NCI-H82 treated with DMSO at 0.1 percent for 48 hours (cell line): ENCODE data around the gene LMTK3.

ENCODE experiments used
- DNase-seq: peaks from one replicate; lab custom pipeline; 2025; ENCODE audit not compliant: unreplicated experiment; lab: John Stamatoyannopoulos, UW

Gene LMTK3

GRCh38 chr19:48450441-48450840 is 61.2 kb downstream of the LMTK3 start:
- no peak for DNase-seq

GRCh38 chr19:48448563-48448962 is 63.1 kb downstream of the LMTK3 start:
- DNase-seq = no peak

- DNase-seq = no peak
These were observed 65.1 kb downstream of the LMTK3 start for GRCh38 chr19:48446579-48446978.

GRCh38 chr19:48445606-48446481 is 65.8 kb downstream of the LMTK3 start, which contains the start of gene GRWD1:
TSS of gene GRWD1 (plus strand) at chr19:48445983. CDS start at chr19:48446006, 23 bp downstream.
- DNase-seq = peak; percentile 91

GRCh38 chr19:48445256-48445605 is 66.4 kb downstream of the LMTK3 start:
- DNase-seq = peak; percentile 85

- DNase-seq = no peak
These were observed 66.8 kb downstream of the LMTK3 start for GRCh38 chr19:48444936-48445200.

DNA sequence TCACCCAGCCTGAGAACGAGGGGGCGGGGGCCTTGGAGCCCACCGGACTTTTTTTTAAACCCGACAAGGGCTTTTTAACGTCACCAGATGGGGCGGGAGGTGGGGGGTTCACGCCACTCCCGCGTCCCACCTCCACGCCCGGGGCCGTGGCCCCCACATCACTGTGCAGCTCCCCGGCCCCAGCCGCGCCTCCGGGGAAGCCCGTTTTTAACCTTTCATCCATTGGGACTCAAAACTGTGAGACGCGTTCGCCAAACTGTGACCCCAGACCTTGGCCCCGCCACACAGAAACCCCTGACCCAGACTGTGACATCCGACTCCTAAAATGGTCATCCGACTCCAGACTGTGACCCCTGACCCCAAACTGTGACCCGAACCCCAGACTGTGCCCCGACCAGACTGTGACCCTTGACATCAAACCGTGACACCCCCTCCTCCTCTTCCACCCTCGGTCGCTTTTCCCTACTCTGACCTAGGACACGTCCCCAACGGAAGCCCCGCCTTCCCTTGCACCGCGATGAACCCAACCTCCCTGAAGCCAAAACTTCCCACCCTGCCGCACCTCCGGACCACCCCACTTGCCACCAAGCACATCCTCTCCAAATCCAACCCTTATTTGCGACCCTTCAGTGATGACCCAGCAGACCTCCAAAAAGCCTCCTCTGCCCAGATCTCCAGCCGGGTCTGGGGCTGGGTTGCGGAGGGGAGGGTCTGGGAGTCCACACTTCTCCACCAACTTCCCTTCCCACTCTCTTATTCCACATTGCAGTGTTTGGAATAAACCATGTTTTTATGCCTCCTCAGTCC is 67.3 kb downstream of the LMTK3 start:
- DNase-seq = no peak

DNA sequence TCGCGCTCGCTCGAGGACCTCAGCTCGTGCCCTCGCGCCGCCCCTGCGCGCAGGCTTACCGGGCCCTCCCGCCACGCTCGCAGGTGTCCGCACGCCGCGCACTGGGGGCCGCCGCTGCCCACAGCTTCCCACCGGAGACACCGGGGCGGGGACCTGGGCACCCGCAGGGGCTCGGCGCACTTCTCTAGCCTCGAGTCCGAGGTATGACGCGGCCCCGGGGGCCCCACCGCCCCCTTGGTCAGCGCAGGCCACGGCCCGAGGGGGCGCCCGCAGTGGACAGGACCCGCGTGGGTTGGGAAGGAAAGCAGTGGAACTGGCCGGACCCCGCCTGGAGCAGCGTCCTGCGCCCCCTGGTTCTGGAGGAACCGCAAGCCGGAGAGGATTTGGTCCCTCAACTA is 67.9 kb downstream of the LMTK3 start:
- no peak for DNase-seq

GRCh38 chr19:48443256-48443655 is 68.4 kb downstream of the LMTK3 start:
- no peak for DNase-seq

- DNase-seq = no peak
These were observed 69.3 kb downstream of the LMTK3 start for GRCh38 chr19:48442116-48443035.

- DNase-seq = no peak
These were observed 70.1 kb downstream of the LMTK3 start for GRCh38 chr19:48441360-48442050.

DNA sequence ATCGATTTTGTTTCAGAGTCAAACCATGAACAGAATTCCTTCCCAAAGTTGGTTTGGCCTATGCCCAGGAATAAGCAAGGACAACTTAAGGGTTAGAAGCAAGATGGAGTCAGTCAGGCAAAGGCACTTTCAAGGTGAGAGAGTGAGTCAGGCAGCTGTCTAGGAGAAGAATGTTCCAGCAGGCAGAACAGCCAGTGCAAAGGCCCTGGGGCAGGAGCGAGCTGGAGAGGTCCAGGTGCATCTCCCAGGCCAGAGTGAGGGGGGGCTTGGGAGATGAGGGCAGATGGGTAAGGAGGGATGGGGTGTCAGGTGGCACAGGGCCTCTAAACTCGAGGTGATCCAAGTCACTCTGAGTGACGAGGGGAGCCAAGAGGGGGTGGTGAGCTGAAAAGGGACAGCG is 75.0 kb downstream of the LMTK3 start:
- DNase-seq = no peak
